ENCODE data around the gene ARL4D. TPM values are rescaled to one million over a fixed set of nuclear protein-coding genes. Genes with fewer than 3 reads are reported as not detected.

Gene ARL4D
- total RNA-seq, 4 donors from 2014 or later: 17.5 to 31.1 (median 21.9) TPM

DNA sequence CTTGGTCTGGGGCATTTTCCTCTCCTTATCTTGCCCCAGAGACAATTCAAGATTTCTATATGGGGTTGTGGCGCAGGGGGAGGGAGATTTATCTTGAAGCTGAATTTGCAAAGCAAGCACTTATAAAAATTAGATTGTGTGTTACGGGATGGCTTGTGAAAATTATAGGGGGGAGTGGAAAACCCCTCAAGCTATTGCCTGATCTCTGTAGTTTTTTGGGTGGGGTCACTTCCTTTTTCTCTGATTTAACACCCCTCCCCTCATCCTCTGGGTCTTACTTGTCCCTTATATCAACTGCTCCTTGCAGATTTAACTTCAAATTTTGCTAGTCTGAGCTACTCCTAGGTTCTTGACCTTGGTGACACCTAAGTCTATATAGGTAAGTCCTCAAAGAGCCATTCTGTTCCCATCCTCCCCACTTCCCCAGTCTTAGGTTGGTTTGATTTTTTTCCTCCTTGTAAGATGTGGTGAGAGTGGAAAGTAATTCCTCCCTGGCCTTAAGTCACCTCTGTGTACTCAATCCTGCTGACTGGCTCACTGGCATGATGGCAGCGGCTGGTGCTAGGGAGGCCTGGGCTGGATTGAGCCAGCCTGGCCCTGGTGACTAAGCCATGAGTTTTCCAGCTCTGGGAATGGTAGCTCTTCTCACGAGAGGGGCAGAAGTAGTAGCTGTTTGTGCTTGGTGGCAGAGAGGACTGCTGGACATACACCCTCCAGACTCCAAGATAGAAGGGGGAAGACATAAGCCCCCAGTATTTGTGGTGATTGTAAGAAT is 2.3 kb downstream of the ARL4D start:
- Histone ChIP-seq H3K27ac (replicated peaks in 1 of 4) (peak overlapping the region; percentile 93 to 97 (median 95)), H3K27me3 (no peaks in the 10 kb centered on the region), H3K36me3 (peaks cover 0 to 6% (median 3%) of the 10 kb centered on the region in 4 donors), H3K4me3 (peak overlapping the region; percentile 79 to 99 (median 90)), H3K4me1 (peaks cover 13 to 57% (median 48%) of the 10 kb centered on the region in 4 donors), H3K9me3 (no peaks in the 10 kb centered on the region)
- TF ChIP-seq POLR2AphosphoS5 (IDR thresholded peaks at IDR 0.05): peak; percentile 38 to 80
- TF ChIP-seq, protein P1, sequence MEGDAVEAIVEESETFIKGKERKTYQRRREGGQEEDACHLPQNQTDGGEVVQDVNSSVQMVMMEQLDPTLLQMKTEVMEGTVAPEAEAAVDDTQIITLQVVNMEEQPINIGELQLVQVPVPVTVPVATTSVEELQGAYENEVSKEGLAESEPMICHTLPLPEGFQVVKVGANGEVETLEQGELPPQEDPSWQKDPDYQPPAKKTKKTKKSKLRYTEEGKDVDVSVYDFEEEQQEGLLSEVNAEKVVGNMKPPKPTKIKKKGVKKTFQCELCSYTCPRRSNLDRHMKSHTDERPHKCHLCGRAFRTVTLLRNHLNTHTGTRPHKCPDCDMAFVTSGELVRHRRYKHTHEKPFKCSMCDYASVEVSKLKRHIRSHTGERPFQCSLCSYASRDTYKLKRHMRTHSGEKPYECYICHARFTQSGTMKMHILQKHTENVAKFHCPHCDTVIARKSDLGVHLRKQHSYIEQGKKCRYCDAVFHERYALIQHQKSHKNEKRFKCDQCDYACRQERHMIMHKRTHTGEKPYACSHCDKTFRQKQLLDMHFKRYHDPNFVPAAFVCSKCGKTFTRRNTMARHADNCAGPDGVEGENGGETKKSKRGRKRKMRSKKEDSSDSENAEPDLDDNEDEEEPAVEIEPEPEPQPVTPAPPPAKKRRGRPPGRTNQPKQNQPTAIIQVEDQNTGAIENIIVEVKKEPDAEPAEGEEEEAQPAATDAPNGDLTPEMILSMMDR (IDR thresholded peaks at IDR 0.05): no peak
- intact Hi-C loops (cut with DNase I): no loop called here
- WGBS: 30% methylated on average over 4 of the region's 4 CpGs
- DNase-seq (ENCODE audit: extremely low spot score): no peak

DNA sequence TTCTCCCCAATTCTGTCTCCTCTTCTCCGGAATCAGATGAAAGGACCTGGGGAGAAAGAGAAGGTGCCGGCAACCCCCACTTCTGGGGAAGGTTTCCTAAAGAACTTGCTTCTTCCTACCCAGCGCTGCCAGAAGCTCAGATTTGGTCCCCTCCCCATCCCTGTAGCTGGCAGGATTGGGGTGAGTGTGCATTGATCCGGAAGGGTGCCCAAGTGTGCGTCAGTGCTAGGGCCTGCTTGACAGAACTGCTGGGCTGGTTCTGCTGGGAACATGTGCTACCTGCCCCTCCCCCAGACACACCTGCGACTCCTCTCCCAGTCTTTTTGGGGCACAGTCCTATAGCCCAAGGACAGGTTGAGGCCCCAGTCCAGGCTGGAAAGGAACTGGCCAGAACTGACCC is 3.3 kb downstream of the ARL4D start:
- Histone ChIP-seq H3K27me3 (no peaks in the 10 kb centered on the region), H3K4me3 (peak overlapping the region; percentile 79 to 99 (median 90)), H3K27ac (replicated peaks in 1 of 4) (peak overlapping the region; percentile 93 to 97 (median 95)), H3K4me1 (peaks cover 13 to 64% (median 55%) of the 10 kb centered on the region in 4 donors), H3K9me3 (no peaks in the 10 kb centered on the region), H3K36me3 (peaks cover 0 to 6% (median 3%) of the 10 kb centered on the region in 4 donors)
- whole genome bisulfite sequencing: 82% methylated on average over 6 of the region's 6 CpGs
- DNase-seq (ENCODE audit: extremely low spot score): no peak
- TF ChIP-seq POLR2AphosphoS5 (IDR thresholded peaks at IDR 0.05) (no peak), POLR2A (IDR thresholded peaks at IDR 0.05; ENCODE audit: low read depth) (no peak), EP300 (IDR thresholded peaks at IDR 0.05) (no peak)
- TF ChIP-seq, protein P1 (IDR thresholded peaks at IDR 0.05): no peak
- intact Hi-C loops (cut with DNase I): no loop called here

DNA sequence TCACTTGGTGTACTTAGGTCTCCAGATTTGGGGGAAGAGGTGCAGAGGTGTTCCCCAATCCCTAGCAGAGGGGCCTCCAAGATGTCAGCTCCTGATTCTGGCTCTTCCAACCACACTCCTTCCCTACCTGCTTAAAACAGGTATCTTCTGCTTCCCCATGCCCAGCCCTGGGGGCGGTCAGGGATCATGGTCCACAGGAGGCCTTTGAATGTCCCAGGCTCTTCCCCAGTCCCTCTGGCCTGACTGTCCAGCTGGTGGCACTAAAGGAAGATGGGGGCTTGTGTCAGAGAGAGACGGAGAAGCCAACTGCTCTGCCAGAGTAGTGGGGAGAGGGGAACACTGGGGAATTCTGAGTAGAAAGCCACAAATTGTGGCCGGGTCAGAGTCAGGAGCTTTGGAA is 3.8 kb downstream of the ARL4D start:
- WGBS: 81% methylated on average over 3 of the region's 3 CpGs

DNA sequence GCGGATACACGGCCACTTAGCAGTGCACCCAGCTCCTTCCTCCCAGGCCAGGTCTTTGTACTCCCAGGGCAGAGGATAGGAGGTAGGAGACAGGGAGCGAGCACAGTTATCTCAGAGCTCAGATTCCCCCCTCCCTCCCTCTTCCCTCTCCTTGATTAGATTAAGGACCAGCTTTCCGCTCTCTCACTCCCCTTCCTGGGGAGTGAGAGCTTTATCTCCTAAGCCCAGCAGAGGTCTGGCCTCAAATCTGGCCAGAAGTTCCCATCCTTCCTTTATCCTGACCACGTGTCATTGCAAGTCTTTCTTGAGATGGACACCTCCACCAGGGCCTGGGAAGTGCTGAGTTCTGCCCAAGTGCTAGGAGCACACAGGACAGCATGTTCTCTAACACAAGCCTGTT is 5.1 kb downstream of the ARL4D start:
- Histone ChIP-seq H3K27ac (replicated peaks in 1 of 4) (peak overlapping the region; percentile 93 to 97 (median 95)), H3K9me3 (no peaks in the 10 kb centered on the region), H3K4me1 (peaks cover 13 to 63% (median 56%) of the 10 kb centered on the region in 4 donors), H3K36me3 (peaks cover 0 to 6% (median 3%) of the 10 kb centered on the region in 4 donors), H3K27me3 (no peaks in the 10 kb centered on the region), H3K4me3 (no peak overlapping the region)
- intact Hi-C loops (cut with DNase I): no loop called here
- no peak for DNase-seq (ENCODE audit: extremely low spot score)
- WGBS: 72% methylated on average over 5 of the region's 5 CpGs
- TF ChIP-seq, protein P1 (IDR thresholded peaks at IDR 0.05): no peak
- TF ChIP-seq POLR2A (IDR thresholded peaks at IDR 0.05; ENCODE audit: low read depth) (no peak), POLR2AphosphoS5 (IDR thresholded peaks at IDR 0.05) (no peak), EP300 (IDR thresholded peaks at IDR 0.05) (no peak)

More for the DNA sequence above, 3.8 kb downstream of the ARL4D start:
- peaks cover 0 to 6% (median 3%) of the 10 kb centered on the region in 4 donors for H3K36me3 ChIP-seq
- no peaks in the 10 kb centered on the region for H3K9me3 ChIP-seq
- intact Hi-C loops (cut with DNase I): no loop called here
- DNase-seq (ENCODE audit: extremely low spot score): no peak
- no peak overlapping the region for H3K4me3 ChIP-seq
- H3K27me3 ChIP-seq: no peaks in the 10 kb centered on the region
- no peak for TF ChIP-seq POLR2AphosphoS5 (IDR thresholded peaks at IDR 0.05)
- TF ChIP-seq, protein P1 (IDR thresholded peaks at IDR 0.05): no peak
- no peak for TF ChIP-seq EP300 (IDR thresholded peaks at IDR 0.05)
- TF ChIP-seq POLR2A (IDR thresholded peaks at IDR 0.05; ENCODE audit: low read depth): no peak
- H3K4me1 ChIP-seq: peaks cover 13 to 69% (median 60%) of the 10 kb centered on the region in 4 donors
- H3K27ac ChIP-seq (replicated peaks in 1 of 4): peak overlapping the region; percentile 93 to 97 (median 95)
